MCF 10A (cell line): ENCODE data around the gene LHB. TPM values are rescaled to one million over a fixed set of nuclear protein-coding genes. Genes with fewer than 3 reads are reported as not detected.

ENCODE experiments used
- BruUV-seq: library from RNA; stranded (reverse); fragments of 400-500 nt; replicated peaks from 2 replicates; lab custom pipeline; 2021; lab: Mats Ljungman, UMichigan
- CTCF ChIA-PET: fragments of 300-600 bp; sonication (Branson Sonifier 250); formaldehyde crosslinking; extraction: SDS; loops from one replicate; lab custom pipeline; 2021; ENCODE audit warnings: antibody characterized with exemption, inconsistent platforms; lab: Yijun Ruan, JAX
- POLR2A ChIA-PET: fragments of 300-600, 350-650 bp; sonication (Branson Sonifier 250); formaldehyde crosslinking; extraction: SDS; loops from one replicate; lab custom pipeline; 2020; ENCODE audit warnings: antibody characterized with exemption, inconsistent platforms; lab: Yijun Ruan, JAX
- DNase-seq: peaks from one replicate; pipeline ENCODE4 v3.0.0-alpha.2; 2018; ENCODE audit not compliant: unreplicated experiment
- H3K27ac Mint-ChIP-seq: one replicate; pipeline ENCODE4 v1.8.0; 2022; ENCODE audit warnings: mild to moderate bottlenecking, low read depth, mixed read lengths; ENCODE audit not compliant: unreplicated experiment
- H3K27me3 Mint-ChIP-seq: one replicate; pipeline ENCODE4 v1.8.0; 2022; ENCODE audit warnings: mixed read lengths; ENCODE audit not compliant: insufficient read depth, unreplicated experiment
- H3K36me3 Mint-ChIP-seq: one replicate; pipeline ENCODE4 v1.8.0; 2022; ENCODE audit warnings: mild to moderate bottlenecking, moderate library complexity, mixed read lengths; ENCODE audit not compliant: insufficient read depth, unreplicated experiment
- H3K4me1 Mint-ChIP-seq: one replicate; pipeline ENCODE4 v1.8.0; 2022; ENCODE audit warnings: mixed read lengths; ENCODE audit not compliant: insufficient read depth, unreplicated experiment
- H3K4me3 Mint-ChIP-seq: one replicate; pipeline ENCODE4 v1.8.0; 2022; ENCODE audit warnings: mild to moderate bottlenecking, moderate library complexity, mixed read lengths; ENCODE audit not compliant: unreplicated experiment
- H3K9me3 Mint-ChIP-seq: one replicate; pipeline ENCODE4 v1.8.0; 2022; ENCODE audit warnings: mixed read lengths; ENCODE audit not compliant: unreplicated experiment
- intact Hi-C: fragments of 100-400 bp; cut with micrococcal nuclease; formaldehyde crosslinking; loops from 2 replicates; pipeline ENCODE4 v1.14.1; 2022
- total RNA-seq: library from RNA; stranded (reverse); gene quantifications from 2 replicates; pipeline ENCODE4 v1.2.3, GENCODE V29; 2022
- TF ChIP-seq, protein P1 (sequence below): fragments of 200-600 bp; IDR thresholded peaks from one replicate; pipeline ENCODE4 v1.8.0; 2022; ENCODE audit warnings: antibody characterized with exemption, mild to moderate bottlenecking; ENCODE audit not compliant: unreplicated experiment

LHB gene
- total RNA-seq, 1 experiment from 2014 or later = not detected

GRCh38 chr19:48985711-48986110 is 31.2 kb downstream of the LHB start:
- Mint-ChIP-seq H3K36me3 (peaks cover 84% of the 10 kb centered on the region), H3K9me3 (no peaks in the 10 kb centered on the region), H3K4me1 (peaks cover 8% of the 10 kb centered on the region), H3K4me3 (no peak overlapping the region), H3K27ac (no peak overlapping the region), H3K27me3 (no peaks in the 10 kb centered on the region)
- intact Hi-C loops = no loop called here
- TF ChIP-seq, protein P1, sequence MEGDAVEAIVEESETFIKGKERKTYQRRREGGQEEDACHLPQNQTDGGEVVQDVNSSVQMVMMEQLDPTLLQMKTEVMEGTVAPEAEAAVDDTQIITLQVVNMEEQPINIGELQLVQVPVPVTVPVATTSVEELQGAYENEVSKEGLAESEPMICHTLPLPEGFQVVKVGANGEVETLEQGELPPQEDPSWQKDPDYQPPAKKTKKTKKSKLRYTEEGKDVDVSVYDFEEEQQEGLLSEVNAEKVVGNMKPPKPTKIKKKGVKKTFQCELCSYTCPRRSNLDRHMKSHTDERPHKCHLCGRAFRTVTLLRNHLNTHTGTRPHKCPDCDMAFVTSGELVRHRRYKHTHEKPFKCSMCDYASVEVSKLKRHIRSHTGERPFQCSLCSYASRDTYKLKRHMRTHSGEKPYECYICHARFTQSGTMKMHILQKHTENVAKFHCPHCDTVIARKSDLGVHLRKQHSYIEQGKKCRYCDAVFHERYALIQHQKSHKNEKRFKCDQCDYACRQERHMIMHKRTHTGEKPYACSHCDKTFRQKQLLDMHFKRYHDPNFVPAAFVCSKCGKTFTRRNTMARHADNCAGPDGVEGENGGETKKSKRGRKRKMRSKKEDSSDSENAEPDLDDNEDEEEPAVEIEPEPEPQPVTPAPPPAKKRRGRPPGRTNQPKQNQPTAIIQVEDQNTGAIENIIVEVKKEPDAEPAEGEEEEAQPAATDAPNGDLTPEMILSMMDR = no peak
- ChIA-PET CTCF (interaction anchor here (0.6 to 2.2 kb wide), 2 partner anchors 12 to 15 kb away, joined by 3 to 9 read pairs; no protein-coding TSS in a partner anchor), POLR2A (interaction anchor here (0.5 kb wide), 1 partner anchor 20 kb away, joined by 3 read pairs; the partner anchor contains the start of gene FTL)
- BruUV-seq = no TSS peak
- DNase-seq = no peak

DNA sequence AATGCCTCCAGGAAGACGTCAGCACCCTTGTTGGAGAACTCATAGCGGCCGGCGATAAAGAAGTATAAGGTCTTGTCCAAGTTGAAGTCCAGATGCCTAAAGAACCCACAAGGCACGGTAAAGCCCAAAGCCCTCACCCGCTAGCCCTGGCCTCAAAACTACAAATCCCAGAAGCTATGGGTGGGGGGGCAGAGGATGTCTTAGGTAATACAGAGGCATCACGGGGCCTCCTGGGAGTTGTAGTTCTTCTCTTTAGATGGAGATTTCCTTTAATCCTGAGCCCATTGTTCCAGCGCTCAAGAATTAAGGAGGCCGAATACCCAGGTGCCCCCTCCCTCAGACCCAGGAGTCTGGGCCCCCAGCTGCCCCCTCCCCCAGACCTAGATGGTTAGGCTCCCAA is 34.6 kb downstream of the LHB start:
- no peak overlapping the region for H3K27ac Mint-ChIP-seq
- no peaks in the 10 kb centered on the region for H3K27me3 Mint-ChIP-seq
- H3K9me3 Mint-ChIP-seq = no peaks in the 10 kb centered on the region
- ChIA-PET POLR2A (interaction anchor here (4.3 kb wide), 1 partner anchor 11 kb away, joined by 25 read pairs; the partner anchor contains the start of genes GYS1 and RUVBL2), CTCF (interaction anchor here (1.0 to 4.2 kb wide), 3 partner anchors 10 to 16 kb away, joined by 3 to 30 read pairs (median 4); partner anchors contain the start of genes GYS1 and RUVBL2)
- intact Hi-C loops = no loop called here
- peaks cover 12% of the 10 kb centered on the region for H3K4me1 Mint-ChIP-seq
- no TSS peak for BruUV-seq
- TF ChIP-seq, protein P1 = no peak
- H3K36me3 Mint-ChIP-seq = peaks cover 69% of the 10 kb centered on the region
- DNase-seq = no peak
- H3K4me3 Mint-ChIP-seq = no peak overlapping the region

GRCh38 chr19:48977061-48977460 is 39.8 kb downstream of the LHB start:
- Mint-ChIP-seq H3K4me1 (peaks cover 12% of the 10 kb centered on the region), H3K4me3 (no peak overlapping the region), H3K36me3 (peaks cover 57% of the 10 kb centered on the region), H3K27me3 (no peaks in the 10 kb centered on the region), H3K27ac (no peak overlapping the region), H3K9me3 (no peaks in the 10 kb centered on the region)
- ChIA-PET CTCF (interaction anchor here (2.3 to 5.7 kb wide), 2 partner anchors 10 to 15 kb away, joined by 13 to 39 read pairs; partner anchors contain the start of genes GYS1 and RUVBL2), POLR2A (interaction anchor here (0.7 to 5.6 kb wide), 4 partner anchors 10 to 105 kb away, joined by 3 to 61 read pairs (median 26); partner anchors contain the start of genes FTL, GYS1, PPP1R15A and RUVBL2)
- TF ChIP-seq, protein P1 = no peak
- BruUV-seq = no TSS peak
- intact Hi-C loops = no loop called here
- DNase-seq = no peak

DNA sequence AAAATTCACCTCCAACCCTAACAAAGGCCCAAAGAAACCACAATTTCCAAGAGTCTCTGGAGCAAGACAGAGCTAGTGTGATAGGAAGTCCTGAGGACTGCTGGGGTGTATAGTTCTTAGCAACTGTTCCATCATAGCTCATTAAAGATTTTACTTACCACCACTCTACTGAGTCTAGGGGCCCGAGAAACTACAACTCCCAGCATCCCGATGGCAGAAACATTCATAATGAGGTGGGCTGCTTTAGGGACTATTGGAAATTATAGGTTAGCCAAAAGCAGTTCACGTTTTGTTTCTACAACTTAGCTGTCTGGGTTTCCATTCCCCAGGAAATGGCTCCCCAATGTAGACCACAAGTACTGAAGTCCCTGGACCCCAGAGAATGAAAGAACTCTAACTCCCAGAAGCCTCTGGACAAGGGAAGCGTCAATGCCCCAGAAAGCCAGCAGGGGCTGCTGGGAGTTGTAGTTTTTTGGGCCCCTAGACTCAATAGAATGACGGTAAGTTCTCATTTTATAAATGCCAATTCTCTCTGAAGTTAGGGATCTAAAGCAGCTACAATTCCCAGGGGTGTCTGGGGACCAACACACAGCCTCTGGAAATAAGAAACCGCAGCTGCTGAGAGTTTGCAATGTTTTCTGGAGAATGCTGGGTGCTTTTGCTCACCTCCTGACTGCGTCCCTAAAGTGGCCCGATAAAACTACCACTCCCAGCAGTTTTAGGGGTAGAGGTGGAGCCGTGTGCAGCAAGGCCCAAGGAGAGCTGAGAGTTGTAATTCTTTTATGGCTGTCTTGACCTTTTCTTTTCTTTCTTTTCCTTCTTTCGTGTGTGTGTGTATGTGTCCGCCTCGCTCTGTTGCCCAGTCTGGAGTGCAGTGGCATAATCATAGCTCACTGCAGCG is 40.7 kb downstream of the LHB start:
- H3K36me3 Mint-ChIP-seq = peaks cover 53% of the 10 kb centered on the region
- no peak overlapping the region for H3K27ac Mint-ChIP-seq
- BruUV-seq = no TSS peak
- no peaks in the 10 kb centered on the region for H3K9me3 Mint-ChIP-seq
- H3K4me3 Mint-ChIP-seq = no peak overlapping the region
- no peaks in the 10 kb centered on the region for H3K27me3 Mint-ChIP-seq
- peaks cover 12% of the 10 kb centered on the region for H3K4me1 Mint-ChIP-seq
- POLR2A ChIA-PET = interaction anchor here (0.7 to 5.6 kb wide), 4 partner anchors 9 to 104 kb away, joined by 3 to 61 read pairs (median 26); partner anchors contain the start of genes FTL, GYS1, PPP1R15A and RUVBL2
- intact Hi-C loops = no loop called here
- DNase-seq = peak; percentile 20
- TF ChIP-seq, protein P1 = no peak
- CTCF ChIA-PET = interaction anchor here (0.7 to 5.7 kb wide), 3 partner anchors 9 to 642 kb away, joined by 3 to 39 read pairs (median 13); partner anchors contain the start of genes GYS1 and RUVBL2
